WTC11 (cell line): ENCODE measurements around the gene VWA3A. TPM values are rescaled to one million over a fixed set of nuclear protein-coding genes. Genes with fewer than 3 reads are reported as not detected.

Experiments
- ATAC-seq: fragments of 200-7000 bp; cut with Tn5 transposase; 2 replicates; pipeline ENCODE4 v1.10.0; 2021; ENCODE audit warnings: mild to moderate bottlenecking, moderate library complexity
- CTCF ChIA-PET: fragments of 300-600 bp; sonication (Branson Sonifier 250); formaldehyde crosslinking; loops from one replicate; lab custom pipeline; 2021; ENCODE audit warnings: antibody characterized with exemption; lab: Charles Lee
- POLR2A ChIA-PET: fragments of 350-600 bp; sonication (Branson Sonifier 250); formaldehyde crosslinking; loops from one replicate; lab custom pipeline; 2021; ENCODE audit warnings: antibody characterized with exemption; lab: Charles Lee
- DNase-seq: peaks from one replicate; pipeline ENCODE4 v3.0.0; 2021; ENCODE audit warnings: low spot score
- H3K27ac Mint-ChIP-seq: 2 replicates; pipeline ENCODE4 v1.8.0; 2021; ENCODE audit warnings: mixed read lengths
- H3K27me3 Mint-ChIP-seq: 2 replicates; pipeline ENCODE4 v1.8.0; 2021; ENCODE audit warnings: low read depth, mild to moderate bottlenecking, moderate library complexity, mixed read lengths
- H3K36me3 Mint-ChIP-seq: 2 replicates; pipeline ENCODE4 v1.8.0; 2021; ENCODE audit warnings: mixed read lengths
- H3K4me1 Mint-ChIP-seq: 2 replicates; pipeline ENCODE4 v1.8.0; 2022; ENCODE audit warnings: mixed read lengths
- H3K4me3 Mint-ChIP-seq: 2 replicates; pipeline ENCODE4 v1.8.0; 2021; ENCODE audit warnings: mild to moderate bottlenecking, moderate library complexity, mixed read lengths
- H3K9me3 Mint-ChIP-seq: 2 replicates; pipeline ENCODE4 v1.8.0; 2021; ENCODE audit warnings: mixed read lengths
- CREB1 ChIP-seq: sonication (generic); formaldehyde crosslinking; IDR thresholded peaks from 2 replicates; pipeline ENCODE4 v1.8.0; 2023; ENCODE audit warnings: mild to moderate bottlenecking, missing genetic modification reagents
- CTCF ChIP-seq: fragments of 200-600 bp; IDR thresholded peaks from 2 replicates; pipeline ENCODE4 v1.8.0; 2022; ENCODE audit warnings: antibody characterized with exemption
- E2F4 ChIP-seq: sonication (generic); formaldehyde crosslinking; IDR thresholded peaks from 2 replicates; pipeline ENCODE4 v1.8.1; 2022; ENCODE audit warnings: low read depth, mild to moderate bottlenecking, moderate library complexity, missing genetic modification reagents, borderline replicate concordance
- FOXJ3 ChIP-seq: sonication (generic); formaldehyde crosslinking; IDR thresholded peaks from 2 replicates; pipeline ENCODE4 v1.9.0; 2021; ENCODE audit warnings: missing genetic modification reagents, mild to moderate bottlenecking, borderline replicate concordance
- HMGXB4 ChIP-seq: sonication (generic); formaldehyde crosslinking; IDR thresholded peaks from 2 replicates; pipeline ENCODE4 v1.8.1; 2023; ENCODE audit warnings: mild to moderate bottlenecking, moderate library complexity, missing genetic modification reagents
- IRF1 ChIP-seq: sonication (generic); formaldehyde crosslinking; IDR thresholded peaks from 2 replicates; pipeline ENCODE4 v1.8.0; 2023; ENCODE audit warnings: missing genetic modification reagents
- JAZF1 ChIP-seq: fragments of 250-450 bp; sonication (Bioruptor Pico); IDR thresholded peaks from 2 replicates; pipeline ENCODE4 v1.9.0; 2021; ENCODE audit warnings: moderate library complexity, mild to moderate bottlenecking, inconsistent platforms
- NFATC4 ChIP-seq: fragments of 250-450 bp; sonication (Bioruptor Pico); IDR thresholded peaks from 2 replicates; pipeline ENCODE4 v1.9.0; 2021; ENCODE audit warnings: mild to moderate bottlenecking
- NFYB ChIP-seq: sonication (generic); formaldehyde crosslinking; conservative IDR thresholded peaks from 2 replicates; pipeline ENCODE4 v1.8.0; 2022; ENCODE audit warnings: low read depth, missing genetic modification reagents
- NR3C1 ChIP-seq: sonication (generic); formaldehyde crosslinking; conservative IDR thresholded peaks from 2 replicates; pipeline ENCODE4 v1.8.1; 2023; ENCODE audit warnings: low read depth, mild to moderate bottlenecking, missing genetic modification reagents
- OVOL2 ChIP-seq: fragments of 250-450 bp; sonication (Bioruptor Pico); IDR thresholded peaks from 2 replicates; pipeline ENCODE4 v1.9.0; 2021; ENCODE audit warnings: mild to moderate bottlenecking, borderline replicate concordance
- PREB ChIP-seq: sonication (generic); formaldehyde crosslinking; IDR thresholded peaks from 2 replicates; pipeline ENCODE4 v1.8.1; 2022; ENCODE audit warnings: mild to moderate bottlenecking, missing genetic modification reagents, moderate library complexity, borderline replicate concordance
- SOX15 ChIP-seq: fragments of 250-450 bp; sonication (Bioruptor Pico); IDR thresholded peaks from 2 replicates; pipeline ENCODE4 v1.9.0; 2021; ENCODE audit warnings: mild to moderate bottlenecking
- ZBTB43 ChIP-seq: sonication (generic); formaldehyde crosslinking; IDR thresholded peaks from 2 replicates; pipeline ENCODE4 v1.8.1; 2023; ENCODE audit warnings: mild to moderate bottlenecking, missing genetic modification reagents
- ZNF121 ChIP-seq: sonication (generic); formaldehyde crosslinking; IDR thresholded peaks from 2 replicates; pipeline ENCODE4 v1.8.0; 2023; ENCODE audit warnings: missing genetic modification reagents
- ZNF532 ChIP-seq: fragments of 250-450 bp; sonication (Bioruptor Pico); IDR thresholded peaks from 2 replicates; pipeline ENCODE4 v1.9.0; 2021; ENCODE audit warnings: mild to moderate bottlenecking, borderline replicate concordance
- ZNF671 ChIP-seq: fragments of 250-450 bp; sonication (Bioruptor Pico); IDR thresholded peaks from 2 replicates; pipeline ENCODE4 v1.8.0; 2021; ENCODE audit warnings: mild to moderate bottlenecking
- total RNA-seq: library from RNA; stranded (reverse); gene quantifications from 3 replicates; pipeline ENCODE4 v1.2.3, GENCODE V29; 2021

Gene VWA3A
- total RNA-seq, 1 experiment from 2014 or later, result 0.11 TPM

GRCh38 chr16:22055881-22056280, 36.5 kb upstream of the VWA3A start:
- Mint-ChIP-seq H3K27me3 (no peaks in the 10 kb centered on the region), H3K27ac (peak overlapping the region; percentile 22; the same call in 1 of the 2 replicates), H3K9me3 (no peaks in the 10 kb centered on the region), H3K4me1 (peaks cover 5% of the 10 kb centered on the region; the same call in 1 of the 2 replicates), H3K36me3 (no peaks in the 10 kb centered on the region), H3K4me3 (no peak overlapping the region)
- TF ChIP-seq NR3C1 (CRISPR knock-in tag), result no peak
- no peak for TF ChIP-seq ZBTB43 (CRISPR knock-in tag)
- TF ChIP-seq OVOL2 (CRISPR knock-in tag), result no peak
- no peak for TF ChIP-seq SOX15 (CRISPR knock-in tag)
- peak; percentile 47 for TF ChIP-seq CTCF
- ChIA-PET POLR2A (interaction anchor here (0.7 kb wide), 1 partner anchor 44 kb away, joined by 6 read pairs; no protein-coding TSS in a partner anchor), CTCF (interaction anchor here (0.6 to 5.9 kb wide), 41 partner anchors 8 to 755 kb away, joined by 3 to 98 read pairs (median 5); partner anchors contain the start of genes MOSMO and PDZD9)
- peak; percentile 73 for DNase-seq
- ATAC-seq, result peak; percentile 96

- ChIA-PET POLR2A (interaction anchor here (0.6 kb wide), 1 partner anchor 56 kb away, joined by 3 read pairs; no protein-coding TSS in a partner anchor), CTCF (interaction anchor here (0.8 to 3.3 kb wide), 3 partner anchors 8 to 123 kb away, joined by 3 to 33 read pairs (median 13); no protein-coding TSS in a partner anchor)
- H3K27ac Mint-ChIP-seq, result peak overlapping the region; percentile 76
- H3K4me1 Mint-ChIP-seq, result peaks cover 23% of the 10 kb centered on the region
- H3K9me3 Mint-ChIP-seq, result peaks cover 16% of the 10 kb centered on the region
- no peaks in the 10 kb centered on the region for H3K27me3 Mint-ChIP-seq
- DNase-seq, result no peak
- ATAC-seq, result no peak
- no peak overlapping the region for H3K4me3 Mint-ChIP-seq
- peaks cover 15% of the 10 kb centered on the region for H3K36me3 Mint-ChIP-seq
- no peak for TF ChIP-seq FOXJ3 (CRISPR knock-in tag)
- no peak for TF ChIP-seq ZNF532 (CRISPR knock-in tag)
- TF ChIP-seq CREB1, result no peak
- TF ChIP-seq HMGXB4 (CRISPR knock-in tag), result no peak
- no peak for TF ChIP-seq NFATC4 (CRISPR knock-in tag)
- TF ChIP-seq IRF1, result no peak
- no peak for TF ChIP-seq PREB (CRISPR knock-in tag)
- no peak for TF ChIP-seq NFYB (CRISPR knock-in tag)
- no peak for TF ChIP-seq E2F4 (CRISPR knock-in tag)
- TF ChIP-seq CTCF, result no peak
- no peak for TF ChIP-seq JAZF1 (CRISPR knock-in tag)
- no peak for TF ChIP-seq ZNF671 (CRISPR knock-in tag)
- no peak for TF ChIP-seq ZNF121 (CRISPR knock-in tag)
Observed at GRCh38 chr16:22063888-22064467, 28.4 kb upstream of the VWA3A start.
